Activated effector memory CD4-positive, alpha-beta T cell treated with anti-CD3 and anti-CD28 coated beads, Interleukin-2, amount 50 U/mL, for 16 hours (primary cell): Measurements from ENCODE around the gene RGSL1.

Experiments
- DNase-seq: peaks from one replicate; pipeline ENCODE4 v3.0.0-alpha.2; 2020

Gene RGSL1

DNA sequence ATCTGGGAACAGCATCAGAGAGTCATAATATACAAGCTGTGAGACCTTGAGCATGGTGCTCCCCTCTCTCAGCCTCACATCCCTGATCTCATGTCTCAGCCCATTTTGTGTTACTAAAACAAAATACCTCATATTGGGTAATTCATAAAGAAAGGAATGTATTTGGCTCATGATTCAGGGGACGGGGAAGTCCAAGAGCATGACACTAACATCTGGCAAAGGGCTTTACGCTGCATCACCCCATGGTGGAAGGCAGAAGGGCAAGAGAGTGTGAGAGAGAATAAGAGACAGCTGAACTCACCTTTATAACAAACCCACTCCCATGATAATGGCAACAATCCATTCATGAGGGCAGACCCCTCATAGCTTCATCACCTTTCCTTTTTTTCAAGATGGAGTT, 102.6 kb downstream of the RGSL1 start:
- no peak for DNase-seq

DNA sequence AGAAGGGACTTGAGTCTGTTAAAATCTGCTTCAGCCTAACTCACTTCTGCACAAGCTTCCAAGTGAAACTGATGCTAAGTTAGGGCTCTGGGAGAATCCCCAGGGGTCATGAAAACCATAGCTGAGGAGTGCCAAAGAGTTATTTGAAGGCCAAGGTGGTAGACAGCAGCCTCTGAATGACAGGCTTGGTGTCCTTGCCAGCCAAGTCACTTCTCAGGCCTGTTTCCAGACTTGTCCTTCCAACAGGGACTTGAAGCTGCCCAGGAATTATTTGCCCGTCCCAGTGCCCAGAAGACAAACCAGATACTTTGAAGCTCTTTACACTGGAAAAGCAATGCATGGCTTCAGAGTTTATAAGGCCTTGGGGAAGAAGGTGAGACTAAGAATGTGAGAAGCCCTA, 105.5 kb downstream of the RGSL1 start:
- no peak for DNase-seq

DNA sequence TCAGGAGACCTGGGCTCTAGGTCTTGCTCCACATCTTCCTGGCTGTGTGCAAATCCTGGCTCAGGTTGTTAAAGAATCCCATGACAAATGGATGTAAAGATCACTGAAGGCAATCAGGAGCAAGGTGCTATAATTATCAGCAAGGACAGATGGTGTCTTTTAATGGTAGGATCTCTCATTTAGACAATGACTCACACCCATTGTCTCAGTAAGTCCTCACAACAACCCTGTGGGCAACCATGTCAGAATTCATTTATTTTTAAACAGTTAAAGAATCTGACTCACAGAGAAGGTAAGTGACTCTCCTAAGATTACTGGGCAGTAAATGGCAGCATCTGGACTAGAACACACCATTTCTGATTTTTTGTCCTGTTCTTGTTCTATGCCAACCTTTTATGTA, 106.3 kb downstream of the RGSL1 start:
- no peak for DNase-seq

DNA sequence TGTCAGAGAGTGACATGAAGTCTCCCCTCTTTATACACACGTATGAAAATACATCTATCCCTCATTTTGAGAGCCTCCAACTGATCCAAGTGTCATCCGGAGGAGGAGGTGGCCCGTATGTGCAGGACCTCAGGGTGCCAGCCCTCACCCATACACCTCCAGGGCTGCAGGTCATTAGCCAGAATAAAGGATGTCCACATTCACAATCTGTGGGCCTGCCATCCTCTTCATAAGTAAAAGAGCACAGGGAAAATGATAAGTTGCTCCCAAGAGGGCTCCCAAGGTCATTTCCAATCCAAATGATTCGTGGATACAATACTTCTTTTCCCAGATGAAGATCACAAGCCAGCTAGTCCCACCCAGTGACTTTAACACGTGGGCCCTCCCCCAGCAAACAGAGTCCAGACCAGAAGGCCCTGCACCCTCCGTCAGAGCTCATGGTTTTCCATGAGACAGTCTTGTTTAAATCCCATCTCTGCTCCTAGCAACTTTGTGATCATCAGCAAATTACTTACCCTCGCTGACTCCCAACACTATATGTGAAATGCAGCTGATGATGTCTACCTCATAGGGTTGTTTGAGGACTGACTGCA, 110.5 kb downstream of the RGSL1 start:
- no peak for DNase-seq

DNA sequence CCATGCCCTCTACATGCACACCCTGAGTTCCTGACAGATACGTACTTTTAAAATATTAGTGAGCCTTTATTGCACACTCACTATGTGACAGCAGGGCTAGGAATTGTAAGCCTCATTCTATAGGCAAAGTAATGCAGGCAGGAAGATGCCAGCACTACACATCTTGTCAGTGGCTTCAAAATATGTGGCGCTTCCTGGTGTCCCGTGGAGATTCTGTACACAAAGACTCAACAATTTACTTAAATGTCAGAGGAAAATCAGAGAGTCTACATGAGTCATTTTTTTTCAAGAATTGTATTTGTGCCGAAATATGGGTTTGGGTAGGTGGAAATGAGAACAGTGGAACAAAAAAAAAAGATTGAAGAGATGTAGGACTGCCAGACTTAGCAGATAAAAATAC, 111.5 kb downstream of the RGSL1 start:
- no peak for DNase-seq

DNA sequence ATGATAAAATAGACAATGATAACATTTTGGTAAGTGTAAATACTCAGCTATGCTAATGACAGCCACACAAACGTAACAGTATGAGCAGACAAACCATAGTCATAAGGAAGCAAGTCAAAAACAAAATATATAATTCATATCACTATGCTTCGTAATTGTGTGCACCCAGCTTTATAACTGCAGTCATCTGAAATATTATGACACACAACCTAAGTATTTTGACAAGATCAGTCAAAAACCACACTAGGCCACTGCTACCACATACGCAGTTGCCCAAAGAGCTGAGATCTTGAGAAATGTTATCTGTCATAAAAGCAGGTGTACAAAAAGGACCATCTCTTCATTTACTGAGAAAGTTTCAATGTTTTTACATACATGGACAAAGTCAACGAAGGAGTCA, 113.1 kb downstream of the RGSL1 start:
- DNase-seq: no peak

DNA sequence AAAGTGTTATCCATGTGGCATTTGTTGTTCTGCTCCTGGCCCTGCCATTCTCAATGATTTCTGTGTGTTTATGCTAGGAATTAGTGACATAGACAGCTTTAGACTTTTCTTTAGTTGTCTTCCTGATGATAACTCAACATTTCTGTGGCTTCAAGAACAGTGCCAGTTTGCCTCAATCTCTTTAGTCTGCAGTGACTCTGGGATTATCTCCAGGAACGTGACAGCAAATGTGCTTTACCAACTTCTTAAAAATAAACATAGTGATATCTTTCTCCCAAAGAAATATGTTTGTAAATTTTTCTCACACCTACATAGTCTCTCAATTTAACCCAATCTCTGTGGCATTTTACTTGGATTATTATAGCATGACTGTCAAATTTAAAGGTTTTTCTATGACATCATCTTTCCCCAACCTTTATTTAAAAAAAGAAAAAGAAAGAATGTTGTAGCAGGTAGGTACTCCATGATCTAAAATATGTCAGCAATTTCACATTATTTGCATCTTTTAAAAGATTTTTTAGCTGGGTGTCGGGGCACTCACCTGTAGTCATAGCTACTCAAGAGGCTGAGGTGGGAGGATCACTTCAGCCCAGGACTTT, 114.6 kb downstream of the RGSL1 start:
- no peak for DNase-seq

DNA sequence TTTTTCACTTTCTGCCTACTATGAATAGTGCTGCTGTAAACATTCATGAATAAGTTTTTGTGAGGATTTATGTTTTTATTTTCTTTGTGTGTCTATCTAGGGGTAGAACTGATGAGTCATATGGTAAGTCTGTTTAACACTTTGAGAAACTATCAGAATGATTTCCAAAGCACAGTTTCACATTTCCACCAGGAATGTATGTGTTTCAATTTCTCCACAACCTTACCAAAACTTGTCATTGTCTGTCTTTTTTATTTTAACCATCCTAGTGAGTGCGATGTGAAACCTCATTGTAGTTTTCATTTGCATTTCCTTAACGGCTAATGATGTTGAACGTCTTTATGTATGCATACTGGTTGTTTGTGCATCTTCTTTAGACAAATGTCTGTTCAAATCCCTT, 115.6 kb downstream of the RGSL1 start:
- no peak for DNase-seq

DNA sequence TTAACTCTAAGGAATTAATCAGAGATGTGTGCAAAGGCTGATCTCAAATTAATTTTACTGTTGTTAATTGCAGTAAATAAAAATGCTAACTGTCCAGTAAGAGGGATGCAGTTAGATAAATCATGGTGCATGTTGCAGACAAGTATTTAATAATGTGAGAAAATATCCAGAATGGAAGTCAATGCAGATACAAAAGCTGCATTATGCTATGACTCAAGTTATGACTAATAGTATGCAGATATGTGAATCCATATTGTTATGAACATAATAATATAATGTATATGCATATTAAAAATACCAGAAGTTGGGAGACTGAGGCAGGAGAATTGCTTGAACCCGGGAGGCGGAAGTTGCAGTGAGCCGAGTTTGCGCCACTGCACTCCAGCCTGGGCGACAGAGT, 117.7 kb downstream of the RGSL1 start:
- DNase-seq: no peak

DNA sequence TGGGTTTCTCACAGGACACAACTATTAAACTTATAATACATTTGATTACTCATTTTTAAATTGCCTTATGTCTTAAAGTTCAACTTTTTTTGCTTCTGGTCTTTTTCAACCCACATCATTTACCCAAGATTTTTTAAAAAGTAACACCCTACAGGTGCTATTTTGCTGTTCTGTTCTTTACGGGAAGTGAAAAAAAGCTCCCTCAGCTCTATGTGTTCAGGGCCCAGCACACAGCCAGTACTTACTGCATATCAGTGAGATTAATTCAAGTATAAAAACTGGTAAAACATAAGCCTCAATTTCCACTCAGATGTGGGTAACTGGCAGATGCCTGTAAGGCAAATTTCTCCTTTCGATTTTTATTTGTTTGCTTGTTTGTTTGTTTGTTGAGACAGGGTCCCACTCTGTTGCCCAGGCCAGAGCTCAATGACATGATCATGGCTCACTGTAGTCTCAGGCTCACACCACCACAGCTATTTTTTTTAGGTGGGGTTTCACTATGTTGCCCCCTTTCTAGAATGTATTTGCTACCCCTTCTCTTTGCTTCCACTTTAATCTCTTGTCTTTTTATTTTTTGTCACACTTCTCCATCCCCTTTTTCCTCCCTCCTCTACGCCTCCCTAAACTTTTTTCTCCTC, 118.8 kb downstream of the RGSL1 start:
- DNase-seq: no peak

DNA sequence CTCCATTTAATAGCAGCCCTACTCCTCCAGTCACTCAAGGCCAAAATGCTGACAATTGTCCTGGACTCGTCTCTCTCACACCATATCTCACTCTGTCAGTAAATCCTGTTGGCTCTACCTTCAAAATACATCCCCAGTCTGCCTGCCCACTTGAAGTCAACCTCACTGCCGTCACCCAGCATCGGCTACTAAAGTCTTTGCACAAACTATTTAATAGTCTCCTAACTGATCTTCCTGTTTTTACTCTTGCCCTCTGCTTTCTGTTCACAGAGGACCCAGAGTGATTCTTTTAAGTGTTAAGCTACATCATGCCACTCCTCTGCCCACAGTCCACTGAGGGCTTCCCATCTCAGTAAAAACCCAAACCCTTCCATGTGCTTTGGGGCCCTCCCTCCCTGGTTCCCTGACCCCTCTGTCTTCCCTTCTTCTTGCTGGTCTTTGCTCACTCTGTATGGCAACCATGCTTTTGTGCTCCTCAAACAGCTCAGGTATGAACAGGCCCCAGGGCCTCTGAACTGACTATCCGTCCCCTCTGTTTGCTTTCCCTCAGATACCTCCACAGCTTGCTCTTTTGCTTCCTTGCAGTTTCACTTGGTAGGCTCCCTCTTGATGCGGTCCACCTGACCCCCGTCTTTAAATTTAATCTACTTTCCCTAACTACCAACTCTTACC, 120.1 kb downstream of the RGSL1 start:
- DNase-seq: no peak

DNA sequence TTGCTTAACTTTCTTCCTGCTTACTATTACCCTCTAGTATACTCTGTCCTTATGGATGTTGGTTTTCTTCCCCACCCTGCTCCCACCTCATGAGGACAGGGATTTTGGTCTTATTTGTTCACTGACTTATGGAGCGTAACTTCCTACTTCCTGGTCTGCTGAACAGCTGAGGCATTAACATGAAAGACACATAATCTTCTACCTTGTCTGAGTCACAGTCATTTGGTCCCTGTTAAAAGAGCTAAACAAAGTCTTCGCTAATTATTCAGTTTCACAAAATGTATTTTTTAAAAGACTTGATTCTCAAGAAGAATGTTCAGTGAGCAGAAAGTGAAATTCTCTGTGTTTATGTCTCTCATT, 120.6 kb downstream of the RGSL1 start:
- DNase-seq: no peak

DNA sequence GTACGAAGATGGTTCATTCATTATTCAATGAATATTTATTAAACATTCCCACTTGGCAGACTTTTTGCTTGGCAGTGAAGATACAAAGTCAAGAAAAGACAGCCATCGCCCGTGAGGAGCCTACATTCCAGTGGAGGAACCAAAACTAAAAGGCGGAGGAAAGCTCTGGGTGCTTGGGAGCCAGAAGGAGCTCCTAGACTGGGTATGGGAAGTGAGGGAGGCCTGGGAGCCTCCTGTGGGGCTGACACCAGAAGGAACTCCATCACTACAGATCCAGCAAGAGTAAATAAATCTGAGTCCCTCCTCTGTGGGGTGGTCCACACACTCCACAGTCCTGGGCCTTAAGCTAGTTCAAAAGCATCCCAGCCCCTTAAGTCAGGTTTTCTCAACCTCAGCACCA, 124.2 kb downstream of the RGSL1 start:
- no peak for DNase-seq

DNA sequence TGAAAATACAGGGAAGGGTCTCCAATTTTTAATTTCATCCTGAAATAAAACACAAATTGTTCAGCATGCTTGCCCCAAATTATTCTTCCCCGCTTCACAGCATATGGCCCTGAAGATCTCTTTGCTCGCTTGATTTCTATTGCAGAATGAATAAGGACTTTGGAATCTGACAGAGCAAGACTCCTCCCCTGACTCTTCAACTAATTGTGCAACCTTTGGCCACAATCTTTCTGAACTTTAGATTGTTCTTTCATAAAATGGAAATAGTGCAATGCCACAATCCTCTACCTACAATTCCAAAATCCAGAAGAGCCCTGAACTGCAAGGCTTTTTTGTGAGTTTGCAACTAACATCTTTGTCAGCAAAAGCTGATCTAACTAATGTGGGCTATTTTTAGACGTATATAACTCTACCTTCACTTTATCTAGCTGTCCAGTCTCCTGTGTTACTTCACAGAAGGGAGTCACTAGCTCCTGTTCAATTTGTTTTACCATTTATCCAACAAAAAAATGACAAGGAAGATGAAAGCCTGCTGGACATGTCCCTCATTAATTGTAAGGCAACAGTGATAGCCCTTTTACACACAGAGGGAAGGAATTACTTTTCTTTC, 125.7 kb downstream of the RGSL1 start:
- no peak for DNase-seq

DNA sequence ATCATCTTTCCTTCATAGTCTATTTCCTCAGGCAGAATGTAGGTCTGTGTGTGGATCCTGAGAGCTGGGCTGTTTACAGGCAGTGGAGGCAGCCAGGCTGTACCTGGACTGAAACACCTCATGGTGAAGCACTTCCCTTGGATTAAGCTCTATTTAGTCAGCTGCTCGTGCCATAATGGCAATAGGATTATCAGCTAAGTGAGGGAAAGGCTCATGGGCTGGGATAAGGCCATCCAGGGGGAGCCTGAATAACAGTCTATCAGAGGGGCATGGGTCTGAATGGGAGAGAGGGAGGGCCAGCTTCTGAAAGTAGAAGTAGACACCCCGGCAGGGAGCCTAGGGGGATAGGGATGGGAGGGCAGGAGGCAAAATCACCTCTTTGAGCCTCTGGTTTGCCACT, 130.8 kb downstream of the RGSL1 start:
- DNase-seq: no peak

DNA sequence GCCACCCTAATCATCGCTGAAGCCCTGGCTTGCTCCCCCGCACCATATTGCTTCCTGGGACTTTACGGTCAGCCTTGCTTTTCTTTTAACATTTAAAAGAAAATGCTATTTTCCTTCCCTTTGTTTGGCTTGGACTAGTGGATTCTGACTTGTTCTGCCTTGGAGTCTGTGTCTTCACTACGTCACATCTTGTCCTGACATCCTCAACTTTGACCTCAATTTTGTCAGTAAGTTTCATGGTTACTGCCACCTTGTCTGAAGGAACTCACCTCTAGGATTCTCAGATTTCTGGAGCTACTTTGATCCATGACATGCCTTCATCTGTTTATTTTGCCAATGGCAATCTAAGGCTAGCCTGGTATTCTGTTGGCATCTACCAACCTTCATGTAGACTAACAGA, 134.8 kb downstream of the RGSL1 start:
- no peak for DNase-seq

DNA sequence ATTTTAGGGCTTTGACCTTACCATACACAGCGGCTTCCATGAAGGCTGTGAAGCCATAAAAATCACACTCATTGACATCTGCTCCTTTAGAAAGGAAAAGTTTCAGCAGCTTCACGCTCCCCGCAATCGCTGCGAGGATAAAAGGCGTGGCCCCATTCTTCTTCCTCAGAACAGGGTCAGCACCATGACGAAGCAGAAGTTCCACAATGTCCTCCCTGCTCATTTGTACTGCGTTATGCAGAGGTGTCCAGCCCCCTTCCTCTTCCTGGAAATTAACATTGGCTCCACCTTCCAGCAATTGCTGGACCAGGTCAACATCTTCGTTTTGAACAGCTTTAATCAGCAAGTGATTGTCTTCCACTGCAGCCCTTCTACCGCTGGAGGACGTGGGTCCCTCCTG, 136.4 kb downstream of the RGSL1 start:
- no peak for DNase-seq

DNA sequence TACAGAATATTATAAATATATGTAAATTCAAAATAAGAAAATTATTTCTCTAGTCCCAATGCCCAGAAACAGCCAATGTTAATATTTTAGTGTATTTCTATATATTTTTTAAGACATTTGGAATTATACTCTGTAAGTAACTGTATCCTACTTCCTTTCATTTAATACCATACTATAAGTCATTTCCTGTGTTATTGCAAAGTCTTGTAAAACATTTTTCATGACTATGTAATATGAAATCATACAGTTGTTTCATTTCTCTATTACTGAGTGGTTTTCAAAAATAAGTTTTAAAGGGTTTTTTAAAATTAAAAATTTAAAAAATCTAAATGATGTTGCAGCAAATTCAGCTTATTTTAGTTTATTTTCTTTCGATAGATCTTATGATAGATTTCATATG, 137.1 kb downstream of the RGSL1 start:
- no peak for DNase-seq

DNA sequence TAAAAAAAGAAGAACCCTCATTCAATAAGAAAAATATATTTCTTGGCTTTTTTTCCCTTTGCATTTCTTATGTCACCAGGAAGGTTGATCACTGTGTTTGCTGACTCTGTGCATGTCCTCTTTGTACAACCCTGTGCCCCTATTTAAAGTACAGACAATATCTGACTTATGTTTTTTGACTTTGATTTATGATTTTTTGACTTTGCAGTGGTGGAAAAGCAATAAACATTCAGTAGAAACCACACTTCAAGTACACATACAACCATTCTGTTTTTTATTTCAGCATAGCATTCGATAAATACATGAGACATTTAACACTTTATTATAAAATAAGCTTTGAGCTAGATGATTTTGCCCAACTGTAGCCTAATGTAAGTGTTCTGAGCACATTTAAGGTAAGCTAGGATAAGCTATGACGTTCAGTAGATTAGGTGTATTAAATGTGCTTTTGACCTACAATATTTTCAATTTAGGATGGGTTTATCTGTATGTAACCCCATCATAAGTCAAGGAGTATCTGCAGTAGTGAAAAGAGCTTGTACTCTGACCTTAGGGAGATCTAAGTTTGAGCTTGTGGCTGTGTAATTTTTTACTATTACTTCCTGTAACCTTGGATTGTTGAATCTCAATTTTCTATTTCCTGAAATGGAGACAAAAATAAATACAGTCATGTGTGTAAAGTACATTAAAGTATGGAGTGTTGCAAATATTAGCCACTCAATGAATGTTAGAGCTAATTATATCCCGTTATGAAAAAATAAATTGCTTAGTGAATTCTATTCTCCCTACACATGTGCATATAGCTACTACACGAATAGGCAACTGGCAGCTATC, 137.9 kb downstream of the RGSL1 start:
- no peak for DNase-seq

DNA sequence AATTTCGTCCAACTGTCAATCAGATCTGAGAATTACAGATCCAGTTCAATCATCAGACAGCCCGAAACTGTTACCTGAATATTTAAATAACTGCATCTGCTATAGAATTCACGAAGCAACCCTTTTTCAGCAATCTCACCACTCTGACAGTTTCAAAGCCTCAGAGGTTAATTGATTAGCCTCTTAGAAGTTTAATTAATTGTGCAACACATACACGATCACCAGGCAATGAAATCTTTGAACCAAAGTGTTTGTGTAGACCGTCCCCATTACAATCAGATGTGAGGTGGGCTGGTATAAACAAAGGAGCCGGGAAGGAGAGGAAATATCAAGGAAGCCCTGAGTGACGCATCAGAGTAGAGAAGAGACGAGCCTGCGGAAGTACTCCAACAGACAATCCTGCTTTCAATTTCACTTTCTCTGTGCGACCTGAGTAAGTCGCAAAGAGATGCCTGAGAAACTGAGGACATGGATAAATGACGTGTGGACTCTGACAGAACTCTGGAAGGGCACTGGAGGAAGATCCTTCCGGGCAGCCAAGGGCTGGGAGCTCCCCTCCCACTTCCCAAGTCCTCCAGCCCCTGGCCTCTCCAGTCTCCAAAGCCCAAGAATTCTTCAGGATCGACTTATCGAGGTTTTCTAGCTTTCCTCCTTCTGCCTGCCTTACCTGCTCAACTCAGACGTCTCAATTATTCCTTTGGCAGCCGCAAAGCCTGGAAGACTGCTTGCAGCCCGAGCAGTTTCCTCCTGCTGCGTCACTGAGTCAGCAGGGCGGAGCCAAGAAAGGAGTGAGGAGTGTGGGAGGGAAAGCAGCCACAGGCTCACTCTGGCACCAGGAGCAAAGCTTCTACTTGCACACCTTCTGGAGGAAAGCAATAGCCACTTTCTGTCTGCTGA, 138.8 kb downstream of the RGSL1 start, which contains the start of gene RNASEL:
Gene RNASEL (minus strand): TSS at position 757 of the 897 bp plus-strand sequence. CDS start 2,450 bp downstream, outside the sequence.
- peak; percentile 87 for DNase-seq

DNA sequence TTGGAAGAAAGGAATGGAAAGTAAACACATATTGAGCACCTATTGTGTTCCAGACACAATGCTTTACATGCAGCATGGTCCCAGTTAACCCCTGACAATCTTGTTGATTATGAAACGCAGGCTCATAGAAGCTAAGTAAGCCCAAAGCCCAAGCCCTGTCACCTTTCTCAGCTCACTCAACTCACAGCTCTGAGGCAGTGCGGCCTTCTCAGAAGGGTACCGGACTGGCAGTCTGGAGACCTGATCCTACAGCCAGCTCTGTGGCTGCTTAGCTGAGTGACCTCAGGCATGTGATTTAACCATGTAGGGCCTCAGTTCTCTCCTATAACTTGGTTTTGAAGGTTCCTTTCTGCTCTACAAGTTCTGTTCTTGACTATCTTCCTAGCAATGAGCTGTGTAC, 139.6 kb downstream of the RGSL1 start:
- DNase-seq: no peak

DNA sequence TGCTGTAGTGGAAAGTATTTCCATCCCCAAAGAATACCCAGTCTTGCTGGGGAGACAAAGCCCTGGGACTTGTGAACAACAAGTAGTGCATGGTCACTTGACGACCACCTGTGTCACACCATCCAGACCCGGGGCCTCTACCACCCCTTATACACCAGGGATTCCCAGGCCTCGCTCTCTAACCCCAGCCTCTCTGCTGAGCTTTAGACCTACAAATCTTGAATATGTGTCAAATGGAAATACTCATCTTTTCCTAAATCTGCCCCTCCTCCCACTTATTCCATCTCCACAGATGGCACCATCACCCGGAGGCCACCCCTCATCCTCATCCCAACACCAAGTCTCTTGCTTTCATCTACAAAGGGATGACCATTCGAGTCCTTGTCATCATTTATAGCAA, 140.0 kb downstream of the RGSL1 start:
- no peak for DNase-seq
